Loucy (cell line): Measurements from ENCODE around the gene NRIP2.

Experiments
- H2AFZ ChIP-seq: fragments of 200-600 bp; sonication (generic); 2 replicates; pipeline ENCODE4 v1.6.0; 2016; ENCODE audit warnings: antibody characterized with exemption, mild to moderate bottlenecking, low read length, moderate library complexity
- H3F3A ChIP-seq: fragments of 200-600 bp; 2 replicates; pipeline ENCODE4 v1.6.0; 2016; ENCODE audit warnings: antibody characterized with exemption, low read depth, mild to moderate bottlenecking
- H3K27me3 ChIP-seq: fragments of 200-600 bp; sonication (generic); 2 replicates; pipeline ENCODE4 v1.6.1; 2014; ENCODE audit warnings: low read length, mild to moderate bottlenecking; ENCODE audit not compliant: insufficient read depth, poor library complexity, severe bottlenecking
- H3K36me3 ChIP-seq: fragments of 200-600 bp; sonication (generic); 2 replicates; pipeline ENCODE4 v1.6.1; 2016; ENCODE audit warnings: low read length; ENCODE audit not compliant: insufficient read depth
- H3K4me1 ChIP-seq: fragments of 200-600 bp; sonication (generic); 2 replicates; pipeline ENCODE4 v1.5.1; 2014; ENCODE audit warnings: low read length, mild to moderate bottlenecking; ENCODE audit not compliant: insufficient read depth, poor library complexity, severe bottlenecking
- H3K4me2 ChIP-seq: fragments of 200-600 bp; sonication (generic); 2 replicates; pipeline ENCODE4 v1.6.0; 2014; ENCODE audit warnings: antibody characterized with exemption, low read length, low read depth, mild to moderate bottlenecking; ENCODE audit not compliant: poor library complexity, severe bottlenecking
- H3K4me3 ChIP-seq: fragments of 200-600 bp; sonication (generic); 2 replicates; pipeline ENCODE4 v1.5.1; 2014; ENCODE audit warnings: low read length, mild to moderate bottlenecking, mixed read lengths; ENCODE audit not compliant: poor library complexity, severe bottlenecking
- H3K79me2 ChIP-seq: fragments of 200-600 bp; sonication (generic); 2 replicates; pipeline ENCODE4 v1.6.1; 2014; ENCODE audit warnings: low read length; ENCODE audit not compliant: insufficient read depth
- H3K9ac ChIP-seq: fragments of 200-600 bp; sonication (generic); 2 replicates; pipeline ENCODE4 v1.6.0; 2014; ENCODE audit warnings: mild to moderate bottlenecking, low read depth, low read length, moderate library complexity; ENCODE audit not compliant: poor library complexity, severe bottlenecking
- H3K9me2 ChIP-seq: fragments of 200-600 bp; sonication (generic); replicated peaks from 2 replicates; pipeline ENCODE4 v1.6.1; 2016; ENCODE audit warnings: low read depth, low read length, mixed read lengths
- H3K9me3 ChIP-seq: fragments of 200-600 bp; sonication (generic); 2 replicates; pipeline ENCODE4 v1.6.1; 2014; ENCODE audit warnings: mild to moderate bottlenecking, antibody characterized with exemption, low read length, low read depth; ENCODE audit not compliant: insufficient read depth
- H4K20me1 ChIP-seq: fragments of 200-600 bp; sonication (generic); 2 replicates; pipeline ENCODE4 v1.6.0; 2014; ENCODE audit warnings: antibody characterized with exemption, low read length, mild to moderate bottlenecking; ENCODE audit not compliant: insufficient read depth, poor library complexity, severe bottlenecking
- CTCF ChIP-seq: fragments of 200-600 bp; sonication (generic); conservative IDR thresholded peaks from 2 replicates; pipeline ENCODE4 v1.5.1; 2014; ENCODE audit warnings: mild to moderate bottlenecking, antibody characterized with exemption, low read length
- EZH2phosphoT487 ChIP-seq: fragments of 200-600 bp; IDR thresholded peaks from 2 replicates; pipeline ENCODE4 v1.6.1; 2018; ENCODE audit warnings: antibody characterized with exemption, mild to moderate bottlenecking, moderate library complexity, borderline replicate concordance

The NRIP2 gene

GRCh38 chr12:2860170-2860569 lies 25.3 kb upstream of the NRIP2 start:
- Histone ChIP-seq H2AFZ (no peak overlapping the region), H3K79me2 (no peaks in the 10 kb centered on the region), H3K9ac (no peak overlapping the region), H3K4me3 (no peak overlapping the region), H3K36me3 (peaks cover 58% of the 10 kb centered on the region), H3K4me1 (no peaks in the 10 kb centered on the region), H3K27me3 (no peaks in the 10 kb centered on the region), H3K4me2 (no peak overlapping the region), H3K9me2 (no peaks in the 10 kb centered on the region), H3F3A (no peaks in the 10 kb centered on the region), H3K9me3 (no peaks in the 10 kb centered on the region), H4K20me1 (peaks cover 4% of the 10 kb centered on the region)
- no peak for TF ChIP-seq EZH2phosphoT487
- no peak for TF ChIP-seq CTCF

GRCh38 chr12:2858944-2859421 lies 24.1 kb upstream of the NRIP2 start:
- Histone ChIP-seq H3K79me2 (no peaks in the 10 kb centered on the region), H3K9me3 (no peaks in the 10 kb centered on the region), H3F3A (no peaks in the 10 kb centered on the region), H2AFZ (no peak overlapping the region), H4K20me1 (peaks cover 4% of the 10 kb centered on the region), H3K27me3 (no peaks in the 10 kb centered on the region), H3K4me3 (no peak overlapping the region), H3K9me2 (no peaks in the 10 kb centered on the region), H3K4me1 (no peaks in the 10 kb centered on the region), H3K36me3 (peaks cover 46% of the 10 kb centered on the region), H3K4me2 (no peak overlapping the region), H3K9ac (no peak overlapping the region)
- TF ChIP-seq CTCF = no peak
- no peak for TF ChIP-seq EZH2phosphoT487

GRCh38 chr12:2858334-2858733 lies 23.5 kb upstream of the NRIP2 start:
- no peak for TF ChIP-seq CTCF
- TF ChIP-seq EZH2phosphoT487 = no peak
- no peak overlapping the region for H2AFZ ChIP-seq
- H3K79me2 ChIP-seq = no peaks in the 10 kb centered on the region
- H3K4me2 ChIP-seq = no peak overlapping the region
- peaks cover 4% of the 10 kb centered on the region for H4K20me1 ChIP-seq
- no peaks in the 10 kb centered on the region for H3K27me3 ChIP-seq
- no peaks in the 10 kb centered on the region for H3K9me3 ChIP-seq
- peaks cover 41% of the 10 kb centered on the region for H3K36me3 ChIP-seq
- no peak overlapping the region for H3K4me3 ChIP-seq
- H3K9ac ChIP-seq = no peak overlapping the region
- H3F3A ChIP-seq = no peaks in the 10 kb centered on the region
- no peaks in the 10 kb centered on the region for H3K4me1 ChIP-seq
- H3K9me2 ChIP-seq = no peaks in the 10 kb centered on the region
